GM18907 (cell line): ENCODE results near the gene RGS12.

Source experiments
- ATAC-seq: cut with Tn5 transposase; IDR thresholded peaks from one replicate; pipeline ENCODE4 v1.9.1; 2021; ENCODE audit warnings: mild to moderate bottlenecking, moderate library complexity; ENCODE audit not compliant: unreplicated experiment

RGS12 gene

GRCh38 chr4:3269991-3270611 lies 22.7 kb upstream of the RGS12 start:
- ATAC-seq = no peak

DNA sequence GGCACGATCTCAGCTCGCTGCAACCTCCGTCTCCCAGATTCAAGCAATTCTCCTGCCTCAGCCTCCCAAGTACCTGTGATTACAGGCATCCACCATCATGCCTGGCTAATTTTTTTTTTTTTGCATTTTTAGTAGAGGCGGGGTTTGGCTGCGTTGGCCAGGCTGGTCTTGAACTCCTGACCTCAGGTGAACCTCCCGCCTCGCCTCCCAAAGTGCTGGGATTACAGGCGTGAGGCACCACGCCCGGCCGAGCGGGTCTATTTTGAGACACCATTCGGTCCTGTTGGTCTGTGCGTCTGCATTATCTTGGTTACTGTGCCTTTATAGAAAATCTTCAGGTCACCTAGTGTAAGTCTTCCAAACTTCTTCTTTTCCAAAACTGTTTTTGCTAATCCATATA lies 21.7 kb upstream of the RGS12 start:
- ATAC-seq = no peak

- no peak for ATAC-seq
Measured at GRCh38 chr4:3276986-3277385, 15.8 kb upstream of the RGS12 start.

DNA sequence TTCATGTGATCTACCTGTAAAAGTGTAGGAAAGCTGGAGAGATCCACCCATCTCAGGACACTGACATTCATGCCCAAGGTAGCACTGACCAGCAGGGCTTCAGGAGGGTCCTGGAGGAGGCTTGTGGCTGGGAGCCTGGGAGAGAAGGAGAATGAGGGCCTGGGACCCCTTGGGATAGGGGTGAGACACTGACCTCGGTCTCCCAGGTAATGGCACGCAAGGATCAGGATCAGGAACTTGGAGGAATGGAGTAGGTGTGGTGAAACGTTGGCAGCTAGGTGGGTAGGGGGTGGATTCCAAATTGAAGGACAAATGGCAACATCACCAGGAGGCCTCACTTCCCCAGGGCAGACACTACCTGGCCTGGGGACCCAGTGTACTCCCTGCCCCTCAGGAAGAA lies 12.4 kb upstream of the RGS12 start:
- ATAC-seq = no peak

DNA sequence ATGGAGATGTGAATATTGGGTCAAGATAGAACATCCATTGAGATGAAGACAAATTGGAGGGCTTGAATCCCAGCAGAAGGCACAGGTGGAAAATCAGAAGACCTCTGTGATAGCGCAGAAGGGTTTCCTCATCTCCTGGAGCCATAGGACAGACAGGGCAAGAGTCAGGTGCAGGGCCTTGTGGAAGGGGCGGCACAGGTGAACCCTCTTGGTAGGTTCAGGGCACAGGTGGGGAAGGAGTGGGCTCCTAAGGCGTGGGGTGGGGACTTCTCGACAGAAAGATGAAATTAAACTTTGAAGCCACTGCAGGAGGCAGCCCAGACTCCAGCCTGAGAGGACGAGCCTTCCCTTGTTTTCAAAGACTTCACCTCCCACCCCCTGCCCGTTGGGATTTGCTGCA lies 9.3 kb upstream of the RGS12 start:
- no peak for ATAC-seq

GRCh38 chr4:3283916-3284315 lies 8.9 kb upstream of the RGS12 start:
- ATAC-seq = no peak

DNA sequence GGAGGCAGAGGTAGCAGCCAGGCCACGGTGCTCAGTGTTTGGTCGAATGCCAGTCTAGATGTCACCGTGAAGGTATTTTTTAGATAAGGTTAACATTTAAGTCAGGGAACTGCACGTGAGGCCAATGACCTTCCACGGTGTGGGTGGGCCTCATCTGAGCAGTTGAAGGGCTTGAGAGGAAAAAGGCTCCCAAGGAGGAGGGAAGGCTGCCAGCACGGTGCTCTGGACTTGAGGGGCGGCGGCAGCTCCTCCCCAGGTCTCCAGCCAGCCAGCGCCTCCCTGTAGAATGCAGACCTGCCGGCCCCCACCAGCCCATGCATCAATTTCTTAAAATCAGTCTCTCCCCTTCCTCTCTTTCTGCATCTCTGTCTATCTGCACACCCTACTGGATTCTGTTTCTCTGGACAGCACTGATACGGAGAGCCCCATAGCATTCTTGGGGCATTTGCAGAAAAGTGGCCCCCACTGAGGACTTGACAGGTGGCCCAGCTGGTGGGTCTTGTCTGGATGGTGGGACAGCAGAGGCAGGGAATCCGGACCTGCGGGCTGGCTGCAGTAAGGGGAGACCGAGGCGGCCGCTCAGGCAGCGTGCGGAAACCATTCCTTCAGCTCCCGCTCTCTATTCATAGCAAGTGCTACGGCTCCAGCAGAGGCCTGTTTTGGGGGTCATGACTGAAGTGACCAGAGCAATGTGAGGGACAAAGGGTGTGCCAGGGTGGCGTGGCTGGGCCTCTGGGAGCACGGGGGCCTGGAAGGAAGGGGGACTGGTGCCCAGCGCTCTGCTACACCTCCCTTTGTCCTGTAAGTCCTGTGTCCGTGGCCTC lies 7.9 kb upstream of the RGS12 start:
- no peak for ATAC-seq

DNA sequence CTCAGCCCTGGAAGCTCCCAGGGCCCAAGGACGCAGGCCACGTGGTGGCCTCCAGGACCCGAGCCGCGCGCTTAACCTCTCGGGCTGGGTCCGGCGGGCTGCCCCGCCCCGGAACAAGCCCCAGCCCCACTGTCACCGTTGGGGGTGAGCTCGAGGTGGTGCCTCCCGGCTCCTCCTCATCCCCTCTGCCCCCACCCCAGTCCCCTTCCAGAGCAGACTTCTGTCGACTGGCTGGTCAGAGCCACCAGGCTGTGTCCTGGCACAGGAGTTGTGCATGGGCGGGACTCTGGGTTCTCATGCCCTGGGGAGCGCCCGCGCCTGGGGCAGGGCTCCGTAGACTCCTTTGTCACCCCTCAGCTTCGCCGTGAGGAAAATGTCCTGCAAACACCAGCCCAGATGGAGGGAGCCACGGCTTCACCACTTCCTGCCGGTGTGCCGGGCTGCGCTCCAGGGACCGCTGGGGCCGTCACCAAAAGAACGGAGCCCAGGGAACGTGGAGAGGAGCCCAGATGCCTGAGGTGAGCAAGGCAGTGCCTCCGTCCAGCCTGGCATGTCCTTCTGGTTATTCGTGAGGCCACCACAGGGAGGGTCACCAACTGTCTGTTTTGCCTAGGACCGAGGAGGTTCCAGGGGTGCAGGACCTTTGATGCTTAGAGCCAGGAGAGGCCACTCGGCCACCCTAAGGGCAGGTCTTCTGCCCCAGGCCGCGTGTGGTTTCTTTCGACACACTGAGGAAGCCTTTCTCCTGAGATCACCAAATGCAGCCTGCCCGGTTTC lies 7.1 kb upstream of the RGS12 start:
- ATAC-seq = peak; percentile 79

GRCh38 chr4:3286335-3287175 lies 6.3 kb upstream of the RGS12 start:
- no peak for ATAC-seq

DNA sequence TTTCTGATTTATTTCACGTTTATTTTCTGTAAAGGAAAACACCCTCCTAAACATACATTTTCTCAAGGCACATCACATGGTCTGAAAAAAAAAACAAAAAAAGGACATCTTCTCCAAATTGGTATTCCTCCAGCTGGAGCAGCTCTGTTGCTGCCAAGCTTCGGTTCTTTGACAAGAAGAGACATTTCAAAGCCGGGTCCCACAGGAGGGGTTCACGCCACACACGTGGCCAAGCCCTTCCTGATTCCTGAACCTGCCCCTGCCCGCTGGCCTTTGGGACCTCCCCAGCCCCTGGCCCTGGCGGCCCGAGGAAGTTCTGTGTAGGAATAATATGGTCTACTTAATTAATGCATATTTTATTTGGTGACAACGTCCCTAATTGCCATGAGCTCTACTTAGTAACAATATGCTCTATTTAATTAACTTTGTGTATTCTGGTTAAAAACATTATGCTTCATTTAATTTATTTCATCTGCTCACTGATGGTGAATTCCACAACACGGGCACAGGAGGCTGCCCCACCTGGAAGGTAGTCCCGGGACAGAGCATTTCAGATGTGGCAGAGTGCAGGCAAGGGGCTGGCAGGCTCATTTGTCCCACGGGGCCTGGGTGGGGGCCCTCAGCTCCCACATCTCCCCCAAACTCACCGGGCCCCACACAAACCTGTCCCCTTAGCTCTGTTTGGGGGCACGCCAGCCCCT lies 5.4 kb upstream of the RGS12 start:
- no peak for ATAC-seq

- no peak for ATAC-seq
Measured at GRCh38 chr4:3287972-3288570, 4.8 kb upstream of the RGS12 start.

DNA sequence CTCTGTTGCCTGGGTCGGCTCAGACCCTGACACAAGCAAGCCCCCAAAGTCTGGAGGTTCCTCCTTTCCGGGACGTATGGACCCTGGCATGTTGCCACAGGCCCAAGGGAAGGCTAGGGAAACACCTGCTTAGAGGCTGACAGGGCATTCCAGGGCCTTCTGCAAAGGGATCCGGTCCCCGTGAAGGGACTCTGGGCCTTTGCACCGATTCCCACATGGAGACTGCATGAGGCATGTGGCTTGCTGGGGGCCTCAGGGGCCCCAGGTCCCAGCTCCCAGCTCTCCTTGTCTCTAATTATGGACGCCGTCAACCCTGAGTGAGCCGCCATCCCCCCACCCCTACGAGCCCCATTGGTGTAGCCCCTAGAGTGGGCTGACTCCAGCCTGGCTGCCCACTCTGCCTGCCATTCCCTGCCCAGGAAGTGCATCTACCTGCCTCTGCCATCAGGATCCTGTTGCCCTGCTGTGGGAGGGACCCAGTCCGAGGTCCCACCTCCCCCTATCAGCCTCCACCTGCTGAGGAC lies 4.2 kb upstream of the RGS12 start:
- ATAC-seq = no peak

DNA sequence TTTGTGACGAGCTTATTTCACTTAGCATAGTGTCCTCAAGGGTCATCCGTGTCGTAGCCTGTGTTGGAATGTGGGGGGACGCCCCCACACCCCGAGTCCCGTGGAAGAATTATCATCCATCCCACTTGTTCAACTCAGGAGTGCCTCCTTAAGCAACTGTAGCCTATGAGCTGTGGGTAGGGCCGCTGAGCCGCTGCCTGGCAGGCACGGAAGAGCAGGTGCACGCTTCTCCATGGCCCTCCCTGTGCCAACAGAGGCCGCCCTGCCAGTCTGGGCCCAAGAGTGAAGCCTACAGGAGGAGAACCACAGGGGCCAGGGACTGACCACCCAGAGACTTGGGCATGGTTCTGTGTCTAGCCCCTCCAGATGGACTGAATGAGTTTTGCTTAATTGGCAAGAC lies 2.3 kb upstream of the RGS12 start:
- ATAC-seq = no peak

DNA sequence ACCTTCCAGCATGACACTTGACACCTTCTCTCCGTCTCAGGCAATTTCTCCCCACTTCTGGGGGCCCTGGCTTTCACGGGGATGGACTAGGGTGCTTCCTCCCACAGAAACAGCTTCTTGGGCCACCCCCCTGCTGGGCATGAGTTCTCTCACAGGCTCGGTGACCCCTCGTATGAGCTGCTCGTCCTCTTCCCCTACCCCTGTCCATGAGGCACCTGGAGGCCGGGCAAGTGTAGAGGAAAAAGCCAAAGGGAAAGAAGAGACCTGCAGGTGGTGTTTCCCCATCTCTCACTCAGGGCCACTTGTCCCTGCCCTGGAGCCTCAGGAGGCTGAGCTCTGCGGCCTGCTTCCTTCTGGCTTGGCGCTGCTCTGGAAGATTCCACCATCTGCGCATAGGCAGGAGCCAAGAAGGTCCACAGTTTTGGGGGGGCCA lies 1.9 kb upstream of the RGS12 start:
- ATAC-seq = no peak

DNA sequence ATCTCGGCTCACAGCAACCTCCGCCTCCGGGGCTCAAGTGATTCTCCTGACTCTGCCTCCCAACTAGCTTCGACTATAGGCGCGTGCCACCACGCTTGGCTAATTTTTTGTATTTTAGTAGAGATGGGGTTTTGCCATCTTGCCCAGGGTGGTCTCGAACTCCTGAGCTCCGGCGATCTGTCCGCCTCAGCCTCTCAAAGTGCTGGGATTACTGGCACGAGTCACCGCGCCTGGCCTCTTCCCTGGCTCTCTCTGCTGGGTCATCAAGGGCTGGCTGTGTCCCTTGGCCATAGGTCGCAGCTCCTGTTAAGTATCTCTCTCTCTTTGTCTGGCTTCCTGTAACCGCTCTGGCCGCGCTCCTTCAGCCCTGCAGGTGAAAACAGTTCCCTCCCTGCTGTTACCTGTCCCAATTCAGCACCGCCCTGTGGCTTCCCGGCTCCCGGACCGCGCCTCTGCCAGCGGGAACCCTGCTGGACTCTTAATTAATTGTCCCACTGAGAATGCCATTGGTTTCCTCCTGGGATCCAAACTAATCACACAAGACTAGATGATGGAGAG lies 1.3 kb upstream of the RGS12 start:
- no peak for ATAC-seq

DNA sequence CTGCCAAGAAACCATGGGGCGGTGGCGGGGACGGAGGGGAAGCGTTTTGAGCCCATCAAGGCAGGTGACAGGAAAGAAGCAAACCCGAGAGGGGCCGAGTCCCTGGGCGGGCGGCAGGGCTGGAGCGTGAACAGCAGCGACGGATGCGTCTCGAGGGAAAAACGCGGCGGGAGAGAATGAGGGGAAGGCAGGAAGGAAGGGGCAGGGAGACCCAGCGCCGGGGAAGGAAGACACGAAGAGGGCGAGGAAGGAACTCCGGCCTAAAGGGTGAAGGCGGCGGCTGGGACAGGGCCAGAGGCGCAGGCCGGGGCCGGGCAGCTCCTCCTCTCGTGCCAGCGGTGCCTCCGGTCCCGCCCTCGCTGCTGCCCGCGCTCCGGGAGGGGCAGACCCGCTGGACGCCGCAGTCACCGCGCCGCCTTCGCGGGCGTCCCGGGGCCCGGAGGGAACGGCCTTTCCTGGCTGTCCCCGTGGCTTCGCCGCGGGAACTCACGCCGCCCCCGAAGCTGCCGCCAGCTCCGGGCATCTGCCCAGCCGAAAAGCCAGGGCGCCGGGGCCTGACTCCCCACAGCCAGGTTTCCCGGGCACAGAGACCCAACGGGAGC lies 751 bp upstream of the RGS12 start:
- peak; percentile 25 for ATAC-seq

- no peak for ATAC-seq
Measured at GRCh38 chr4:3293401-3294391, 875 bp downstream of the RGS12 start.
